Heart left ventricle (tissue), 13 donors: ENCODE data around the gene MAP4K2.

Source experiments
- CTCF ChIP-seq, 12 donors: fragments of 200-600 bp; sonication (generic) in 4 of 12; IDR thresholded peaks; one replicate each; pipeline versions ENCODE4 v1.5.0 to v1.8.0; 2018 to 2022; ENCODE audit warnings: antibody characterized with exemption in 12 of 12, mild to moderate bottlenecking in 5 of 12
- POLR2A ChIP-seq, 2 donors: fragments of 450-650 bp; IDR thresholded peaks; one replicate each; pipeline ENCODE4 v1.6.1; 2017; ENCODE audit warnings: antibody characterized with exemption in 2 of 2, mild to moderate bottlenecking in 2 of 2, moderate library complexity in 2 of 2
- donor health status: ischemic (EF 13 %, LVEDD 7.1; RV severe dilation, severe dysfunction).
- donor health status: DM: no; HTN: yes; CAD: no.
- donor health status: DM: no; HTN: no; CAD: no.
- donor health status: ischemic (EF 25% LVEDD 6.9; RV normal size, moderate dysfunction).
- donor health status: ischemic (EF 25% LVEDD 5.7; RV mildly dilated, moderate dysfunction).
- donor health status: ischemic (EF 35%, LVEDD 5.7; RV mildly dilated, moderate dysfunction).
- donor health status: nonischemic (EF 11% LVEDD 7.7; RV severe dilation, severe dysfunction).
- donor health status: DM: yes; HTN: yes; CAD: no.
- donor health status: PGD.
- donor health status: ischemic (EF 29% LVEDD 5.4; RV normal size, mild dysfunction).
- donor health status: nonischemic (EF 23%, LVEDD 6.1; RV moderate dilation, normal function).

- no peak for TF ChIP-seq CTCF (IDR thresholded peaks at IDR 0.05)
- no peak for TF ChIP-seq POLR2A (IDR thresholded peaks at IDR 0.05)
Measured at GRCh38 chr11:64826578-64827450, 23.8 kb upstream of the MAP4K2 start.
